GM23338 (cell line): ENCODE data around the gene CYTL1.

ENCODE experiments used
- CREB1 ChIP-seq: fragments of 250-450 bp; sonication (Bioruptor Pico); IDR thresholded peaks from 2 replicates; pipeline ENCODE4 v1.5.0; 2020; ENCODE audit warnings: low read depth, mild to moderate bottlenecking, moderate library complexity
- EZH2 ChIP-seq: fragments of 200-600 bp; sonication (generic); IDR thresholded peaks from one replicate; pipeline ENCODE4 v1.8.0; 2017; ENCODE audit warnings: antibody characterized with exemption, mild to moderate bottlenecking, low read depth; ENCODE audit not compliant: unreplicated experiment
- EZH2phosphoT487 ChIP-seq: fragments of 200-600 bp; sonication (generic); IDR thresholded peaks from one replicate; pipeline ENCODE4 v1.8.1; 2018; ENCODE audit warnings: antibody characterized with exemption; ENCODE audit not compliant: unreplicated experiment
- JUNB ChIP-seq: IDR thresholded peaks from one replicate; pipeline ENCODE4 v1.6.1; 2016; ENCODE audit warnings: antibody characterized with exemption; ENCODE audit not compliant: unreplicated experiment
- NANOG ChIP-seq: IDR thresholded peaks from 2 replicates; pipeline ENCODE4 v1.6.1; 2016; ENCODE audit warnings: antibody characterized with exemption, borderline replicate concordance
- POLR2AphosphoS5 ChIP-seq: IDR thresholded peaks from 2 replicates; pipeline ENCODE4 v1.6.1; 2016; ENCODE audit warnings: antibody characterized with exemption, low read depth
- STAT1 ChIP-seq: IDR thresholded peaks from one replicate; pipeline ENCODE4 v1.6.1; 2016; ENCODE audit warnings: antibody characterized with exemption; ENCODE audit not compliant: unreplicated experiment
- ZNF114 ChIP-seq: fragments of 250-450 bp; sonication (Bioruptor Pico); IDR thresholded peaks from 2 replicates; pipeline ENCODE4 v1.5.0; 2020; ENCODE audit warnings: mild to moderate bottlenecking, moderate library complexity
- ZNF331 ChIP-seq: fragments of 250-450 bp; sonication (Bioruptor Pico); IDR thresholded peaks from 2 replicates; pipeline ENCODE4 v1.5.0; 2020; ENCODE audit warnings: low read depth, mild to moderate bottlenecking, moderate library complexity
- TF ChIP-seq, protein P1 (sequence below), 2 experiments: fragments of 200-600 bp in 1 of 2; sonication (generic) in 1 of 2; conservative IDR thresholded peaks; 2 replicates each; pipeline versions ENCODE4 v1.5.1 to v1.6.1; 2016 to 2017; ENCODE audit warnings: antibody characterized with exemption in 2 of 2, low read depth in 2 of 2, mild to moderate bottlenecking in 2 of 2, moderate library complexity in 1 of 2
- TF ChIP-seq, protein P2 (sequence below): IDR thresholded peaks from one replicate; pipeline ENCODE4 v1.6.1; 2018; ENCODE audit warnings: antibody characterized with exemption; ENCODE audit not compliant: unreplicated experiment
- TF ChIP-seq, protein P3 (sequence below): fragments of 250-450 bp; sonication (Bioruptor Pico); IDR thresholded peaks from 2 replicates; pipeline ENCODE4 v1.5.0; 2020; ENCODE audit warnings: mild to moderate bottlenecking, moderate library complexity
- TF ChIP-seq, protein P4 (sequence below): IDR thresholded peaks from 2 replicates; pipeline ENCODE4 v1.6.1; 2016; ENCODE audit warnings: antibody characterized with exemption

GRCh38 chr4:5041699-5042098 is 22.4 kb upstream of the CYTL1 start:
- TF ChIP-seq, protein P1, sequence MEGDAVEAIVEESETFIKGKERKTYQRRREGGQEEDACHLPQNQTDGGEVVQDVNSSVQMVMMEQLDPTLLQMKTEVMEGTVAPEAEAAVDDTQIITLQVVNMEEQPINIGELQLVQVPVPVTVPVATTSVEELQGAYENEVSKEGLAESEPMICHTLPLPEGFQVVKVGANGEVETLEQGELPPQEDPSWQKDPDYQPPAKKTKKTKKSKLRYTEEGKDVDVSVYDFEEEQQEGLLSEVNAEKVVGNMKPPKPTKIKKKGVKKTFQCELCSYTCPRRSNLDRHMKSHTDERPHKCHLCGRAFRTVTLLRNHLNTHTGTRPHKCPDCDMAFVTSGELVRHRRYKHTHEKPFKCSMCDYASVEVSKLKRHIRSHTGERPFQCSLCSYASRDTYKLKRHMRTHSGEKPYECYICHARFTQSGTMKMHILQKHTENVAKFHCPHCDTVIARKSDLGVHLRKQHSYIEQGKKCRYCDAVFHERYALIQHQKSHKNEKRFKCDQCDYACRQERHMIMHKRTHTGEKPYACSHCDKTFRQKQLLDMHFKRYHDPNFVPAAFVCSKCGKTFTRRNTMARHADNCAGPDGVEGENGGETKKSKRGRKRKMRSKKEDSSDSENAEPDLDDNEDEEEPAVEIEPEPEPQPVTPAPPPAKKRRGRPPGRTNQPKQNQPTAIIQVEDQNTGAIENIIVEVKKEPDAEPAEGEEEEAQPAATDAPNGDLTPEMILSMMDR (conservative IDR thresholded peaks at IDR 0.05; ENCODE audit: low read depth in 2 of 2) = no peak
- no peak for TF ChIP-seq EZH2phosphoT487
- TF ChIP-seq POLR2AphosphoS5 = no peak
- TF ChIP-seq EZH2 = no peak
- TF ChIP-seq, protein P2, sequence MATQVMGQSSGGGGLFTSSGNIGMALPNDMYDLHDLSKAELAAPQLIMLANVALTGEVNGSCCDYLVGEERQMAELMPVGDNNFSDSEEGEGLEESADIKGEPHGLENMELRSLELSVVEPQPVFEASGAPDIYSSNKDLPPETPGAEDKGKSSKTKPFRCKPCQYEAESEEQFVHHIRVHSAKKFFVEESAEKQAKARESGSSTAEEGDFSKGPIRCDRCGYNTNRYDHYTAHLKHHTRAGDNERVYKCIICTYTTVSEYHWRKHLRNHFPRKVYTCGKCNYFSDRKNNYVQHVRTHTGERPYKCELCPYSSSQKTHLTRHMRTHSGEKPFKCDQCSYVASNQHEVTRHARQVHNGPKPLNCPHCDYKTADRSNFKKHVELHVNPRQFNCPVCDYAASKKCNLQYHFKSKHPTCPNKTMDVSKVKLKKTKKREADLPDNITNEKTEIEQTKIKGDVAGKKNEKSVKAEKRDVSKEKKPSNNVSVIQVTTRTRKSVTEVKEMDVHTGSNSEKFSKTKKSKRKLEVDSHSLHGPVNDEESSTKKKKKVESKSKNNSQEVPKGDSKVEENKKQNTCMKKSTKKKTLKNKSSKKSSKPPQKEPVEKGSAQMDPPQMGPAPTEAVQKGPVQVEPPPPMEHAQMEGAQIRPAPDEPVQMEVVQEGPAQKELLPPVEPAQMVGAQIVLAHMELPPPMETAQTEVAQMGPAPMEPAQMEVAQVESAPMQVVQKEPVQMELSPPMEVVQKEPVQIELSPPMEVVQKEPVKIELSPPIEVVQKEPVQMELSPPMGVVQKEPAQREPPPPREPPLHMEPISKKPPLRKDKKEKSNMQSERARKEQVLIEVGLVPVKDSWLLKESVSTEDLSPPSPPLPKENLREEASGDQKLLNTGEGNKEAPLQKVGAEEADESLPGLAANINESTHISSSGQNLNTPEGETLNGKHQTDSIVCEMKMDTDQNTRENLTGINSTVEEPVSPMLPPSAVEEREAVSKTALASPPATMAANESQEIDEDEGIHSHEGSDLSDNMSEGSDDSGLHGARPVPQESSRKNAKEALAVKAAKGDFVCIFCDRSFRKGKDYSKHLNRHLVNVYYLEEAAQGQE = no peak
- TF ChIP-seq CREB1 (CRISPR knock-in tag) = no peak
- TF ChIP-seq, protein P3, sequence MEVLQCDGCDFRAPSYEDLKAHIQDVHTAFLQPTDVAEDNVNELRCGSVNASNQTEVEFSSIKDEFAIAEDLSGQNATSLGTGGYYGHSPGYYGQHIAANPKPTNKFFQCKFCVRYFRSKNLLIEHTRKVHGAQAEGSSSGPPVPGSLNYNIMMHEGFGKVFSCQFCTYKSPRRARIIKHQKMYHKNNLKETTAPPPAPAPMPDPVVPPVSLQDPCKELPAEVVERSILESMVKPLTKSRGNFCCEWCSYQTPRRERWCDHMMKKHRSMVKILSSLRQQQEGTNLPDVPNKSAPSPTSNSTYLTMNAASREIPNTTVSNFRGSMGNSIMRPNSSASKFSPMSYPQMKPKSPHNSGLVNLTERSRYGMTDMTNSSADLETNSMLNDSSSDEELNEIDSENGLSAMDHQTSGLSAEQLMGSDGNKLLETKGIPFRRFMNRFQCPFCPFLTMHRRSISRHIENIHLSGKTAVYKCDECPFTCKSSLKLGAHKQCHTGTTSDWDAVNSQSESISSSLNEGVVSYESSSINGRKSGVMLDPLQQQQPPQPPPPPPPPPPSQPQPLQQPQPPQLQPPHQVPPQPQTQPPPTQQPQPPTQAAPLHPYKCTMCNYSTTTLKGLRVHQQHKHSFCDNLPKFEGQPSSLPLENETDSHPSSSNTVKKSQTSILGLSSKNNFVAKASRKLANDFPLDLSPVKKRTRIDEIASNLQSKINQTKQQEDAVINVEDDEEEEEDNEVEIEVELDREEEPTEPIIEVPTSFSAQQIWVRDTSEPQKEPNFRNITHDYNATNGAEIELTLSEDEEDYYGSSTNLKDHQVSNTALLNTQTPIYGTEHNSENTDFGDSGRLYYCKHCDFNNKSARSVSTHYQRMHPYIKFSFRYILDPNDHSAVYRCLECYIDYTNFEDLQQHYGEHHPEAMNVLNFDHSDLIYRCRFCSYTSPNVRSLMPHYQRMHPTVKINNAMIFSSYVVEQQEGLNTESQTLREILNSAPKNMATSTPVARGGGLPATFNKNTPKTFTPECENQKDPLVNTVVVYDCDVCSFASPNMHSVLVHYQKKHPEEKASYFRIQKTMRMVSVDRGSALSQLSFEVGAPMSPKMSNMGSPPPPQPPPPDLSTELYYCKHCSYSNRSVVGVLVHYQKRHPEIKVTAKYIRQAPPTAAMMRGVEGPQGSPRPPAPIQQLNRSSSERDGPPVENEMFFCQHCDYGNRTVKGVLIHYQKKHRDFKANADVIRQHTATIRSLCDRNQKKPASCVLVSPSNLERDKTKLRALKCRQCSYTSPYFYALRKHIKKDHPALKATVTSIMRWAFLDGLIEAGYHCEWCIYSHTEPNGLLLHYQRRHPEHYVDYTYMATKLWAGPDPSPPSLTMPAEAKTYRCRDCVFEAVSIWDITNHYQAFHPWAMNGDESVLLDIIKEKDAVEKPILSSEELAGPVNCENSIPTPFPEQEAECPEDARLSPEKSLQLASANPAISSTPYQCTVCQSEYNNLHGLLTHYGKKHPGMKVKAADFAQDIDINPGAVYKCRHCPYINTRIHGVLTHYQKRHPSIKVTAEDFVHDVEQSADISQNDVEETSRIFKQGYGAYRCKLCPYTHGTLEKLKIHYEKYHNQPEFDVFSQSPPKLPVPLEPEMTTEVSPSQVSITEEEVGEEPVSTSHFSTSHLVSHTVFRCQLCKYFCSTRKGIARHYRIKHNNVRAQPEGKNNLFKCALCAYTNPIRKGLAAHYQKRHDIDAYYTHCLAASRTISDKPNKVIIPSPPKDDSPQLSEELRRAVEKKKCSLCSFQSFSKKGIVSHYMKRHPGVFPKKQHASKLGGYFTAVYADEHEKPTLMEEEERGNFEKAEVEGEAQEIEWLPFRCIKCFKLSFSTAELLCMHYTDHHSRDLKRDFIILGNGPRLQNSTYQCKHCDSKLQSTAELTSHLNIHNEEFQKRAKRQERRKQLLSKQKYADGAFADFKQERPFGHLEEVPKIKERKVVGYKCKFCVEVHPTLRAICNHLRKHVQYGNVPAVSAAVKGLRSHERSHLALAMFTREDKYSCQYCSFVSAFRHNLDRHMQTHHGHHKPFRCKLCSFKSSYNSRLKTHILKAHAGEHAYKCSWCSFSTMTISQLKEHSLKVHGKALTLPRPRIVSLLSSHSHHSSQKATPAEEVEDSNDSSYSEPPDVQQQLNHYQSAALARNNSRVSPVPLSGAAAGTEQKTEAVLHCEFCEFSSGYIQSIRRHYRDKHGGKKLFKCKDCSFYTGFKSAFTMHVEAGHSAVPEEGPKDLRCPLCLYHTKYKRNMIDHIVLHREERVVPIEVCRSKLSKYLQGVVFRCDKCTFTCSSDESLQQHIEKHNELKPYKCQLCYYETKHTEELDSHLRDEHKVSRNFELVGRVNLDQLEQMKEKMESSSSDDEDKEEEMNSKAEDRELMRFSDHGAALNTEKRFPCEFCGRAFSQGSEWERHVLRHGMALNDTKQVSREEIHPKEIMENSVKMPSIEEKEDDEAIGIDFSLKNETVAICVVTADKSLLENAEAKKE (CRISPR knock-in tag) = no peak
- no peak for TF ChIP-seq JUNB
- TF ChIP-seq ZNF331 = no peak
- TF ChIP-seq, protein P4, sequence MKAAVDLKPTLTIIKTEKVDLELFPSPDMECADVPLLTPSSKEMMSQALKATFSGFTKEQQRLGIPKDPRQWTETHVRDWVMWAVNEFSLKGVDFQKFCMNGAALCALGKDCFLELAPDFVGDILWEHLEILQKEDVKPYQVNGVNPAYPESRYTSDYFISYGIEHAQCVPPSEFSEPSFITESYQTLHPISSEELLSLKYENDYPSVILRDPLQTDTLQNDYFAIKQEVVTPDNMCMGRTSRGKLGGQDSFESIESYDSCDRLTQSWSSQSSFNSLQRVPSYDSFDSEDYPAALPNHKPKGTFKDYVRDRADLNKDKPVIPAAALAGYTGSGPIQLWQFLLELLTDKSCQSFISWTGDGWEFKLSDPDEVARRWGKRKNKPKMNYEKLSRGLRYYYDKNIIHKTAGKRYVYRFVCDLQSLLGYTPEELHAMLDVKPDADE = no peak
- no peak for TF ChIP-seq ZNF114 (CRISPR knock-in tag)
- no peak for TF ChIP-seq STAT1
- no peak for TF ChIP-seq NANOG
